Measurements from ENCODE around the gene NOVA2. TPM values are rescaled to one million over a fixed set of nuclear protein-coding genes. Genes with fewer than 3 reads are reported as not detected.

The NOVA2 gene
- total RNA-seq, 2 donors from 2014 or later: not detected

GRCh38 chr19:45994998-45995714 lies 21.5 kb upstream of the NOVA2 start, which contains the start of gene CCDC61:
TSS of gene CCDC61 (plus strand) at chr19:45995467. CDS start at chr19:46003019, 7,552 bp downstream.
- Mint-ChIP-seq H3K27me3 (peaks cover 8% of the 10 kb centered on the region), H3K4me1 (peaks cover 19% of the 10 kb centered on the region), H3K27ac (no peak within 1 kb of the TSS), H3K36me3 (ENCODE audit: low read depth) (peaks cover 5% of the 10 kb centered on the region), H3K4me3 (no peak within 1 kb of the TSS)
- DNase-seq (peak; percentile 83 to 95 (median 90)), ATAC-seq (peak; percentile 95)
- H3K9me3 ChIP-seq (ENCODE audit: control insufficient read depth, low read length, poor library complexity, severe bottlenecking): no peaks in the 10 kb centered on the region

- H3K36me3 Mint-ChIP-seq (ENCODE audit: low read depth): peaks cover 6% of the 10 kb centered on the region
- H3K27me3 Mint-ChIP-seq: peaks cover 14% of the 10 kb centered on the region
- no peak overlapping the region for H3K4me3 Mint-ChIP-seq
- H3K9me3 ChIP-seq (ENCODE audit: control insufficient read depth, low read length, poor library complexity, severe bottlenecking): no peaks in the 10 kb centered on the region
- DNase-seq (no peak), ATAC-seq (no peak)
- peaks cover 13% of the 10 kb centered on the region for H3K4me1 Mint-ChIP-seq
- no peak overlapping the region for H3K27ac Mint-ChIP-seq
Observed at GRCh38 chr19:45994456-45994997, 20.9 kb upstream of the NOVA2 start.

DNA sequence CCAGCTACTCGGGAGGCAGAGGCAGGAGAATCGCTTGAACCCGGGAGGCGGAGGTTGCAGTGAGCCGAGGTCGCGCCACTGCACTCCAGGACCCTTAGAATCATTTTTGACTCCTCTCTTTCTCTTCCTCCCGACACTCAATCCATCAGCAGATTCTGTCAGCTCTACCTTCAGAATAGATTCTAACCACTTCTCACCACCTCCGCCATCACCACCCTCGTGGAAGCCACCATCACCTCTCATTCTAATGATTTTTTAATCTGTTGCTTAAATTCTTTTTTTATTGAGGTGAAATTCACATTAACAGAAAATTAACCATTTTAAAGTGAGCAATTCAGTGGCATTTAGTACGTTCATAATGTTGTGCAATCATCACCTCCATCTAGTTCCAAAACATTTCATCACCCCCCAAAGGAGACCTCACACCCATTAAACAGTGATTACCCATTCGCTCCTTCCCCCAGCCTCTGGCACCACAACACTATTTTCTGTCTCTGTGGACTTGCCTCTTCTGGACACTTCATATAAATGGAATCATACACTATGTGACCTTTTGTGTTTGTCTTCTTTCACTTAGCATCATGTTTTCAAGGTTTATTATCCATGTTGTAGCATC lies 16.6 kb upstream of the NOVA2 start:
- ATAC-seq (no peak), DNase-seq (no peak)
- H3K9me3 ChIP-seq (ENCODE audit: control insufficient read depth, low read length, poor library complexity, severe bottlenecking): no peaks in the 10 kb centered on the region
- peaks cover 3% of the 10 kb centered on the region for H3K4me1 Mint-ChIP-seq
- no peak overlapping the region for H3K4me3 Mint-ChIP-seq
- H3K27me3 Mint-ChIP-seq: peaks cover 41% of the 10 kb centered on the region
- no peak overlapping the region for H3K27ac Mint-ChIP-seq
- H3K36me3 Mint-ChIP-seq (ENCODE audit: low read depth): peaks cover 8% of the 10 kb centered on the region

DNA sequence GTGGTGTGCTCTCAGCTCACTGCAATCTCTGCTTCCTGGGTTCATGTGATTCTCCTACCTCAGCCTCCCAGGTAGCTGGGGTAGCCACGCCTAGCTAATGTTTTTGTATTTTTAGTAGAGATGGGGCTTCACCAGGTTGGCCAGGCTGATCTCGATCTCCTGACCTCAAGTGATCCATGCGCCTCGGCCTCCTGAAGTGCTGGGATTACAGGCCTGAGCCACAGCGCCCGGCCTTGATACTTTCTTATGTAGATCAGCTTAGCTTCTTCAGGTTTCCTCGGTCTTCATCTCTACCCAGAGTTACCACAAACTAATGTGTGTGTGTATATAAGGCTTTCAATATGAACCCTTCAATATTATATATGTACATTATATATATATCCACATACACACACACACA lies 11.7 kb upstream of the NOVA2 start:
- H3K4me3 Mint-ChIP-seq: no peak overlapping the region
- DNase-seq (no peak), ATAC-seq (no peak)
- H3K4me1 Mint-ChIP-seq: peaks cover 3% of the 10 kb centered on the region
- H3K36me3 Mint-ChIP-seq (ENCODE audit: low read depth): peaks cover 6% of the 10 kb centered on the region
- no peaks in the 10 kb centered on the region for H3K9me3 ChIP-seq (ENCODE audit: control insufficient read depth, low read length, poor library complexity, severe bottlenecking)
- peaks cover 53% of the 10 kb centered on the region for H3K27me3 Mint-ChIP-seq
- H3K27ac Mint-ChIP-seq: no peak overlapping the region

DNA sequence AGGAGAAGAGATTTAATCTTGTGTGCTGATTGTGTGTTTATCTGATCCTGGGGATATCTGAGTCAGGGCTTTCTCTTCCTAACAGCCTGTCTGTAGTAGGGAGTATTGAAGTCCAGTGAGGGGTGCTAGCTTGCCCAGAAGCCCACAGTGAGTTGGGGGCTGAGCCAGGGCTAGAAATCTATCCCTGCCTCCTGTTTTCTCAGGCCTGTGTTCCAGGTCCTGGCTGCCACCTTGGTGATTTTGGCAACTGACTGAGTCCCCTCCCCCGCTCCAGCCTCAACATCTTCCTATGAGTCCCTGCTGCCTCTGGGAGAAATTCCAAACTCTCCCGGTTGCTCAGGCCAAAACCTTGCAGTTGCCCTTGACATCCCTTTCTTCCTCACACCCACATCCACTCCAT lies 7.7 kb upstream of the NOVA2 start:
- Mint-ChIP-seq H3K4me3 (no peak overlapping the region), H3K27ac (no peak overlapping the region), H3K27me3 (peaks cover 45% of the 10 kb centered on the region), H3K36me3 (ENCODE audit: low read depth) (no peaks in the 10 kb centered on the region), H3K4me1 (no peaks in the 10 kb centered on the region)
- no peaks in the 10 kb centered on the region for H3K9me3 ChIP-seq (ENCODE audit: control insufficient read depth, low read length, poor library complexity, severe bottlenecking)
- DNase-seq (no peak), ATAC-seq (no peak)

DNA sequence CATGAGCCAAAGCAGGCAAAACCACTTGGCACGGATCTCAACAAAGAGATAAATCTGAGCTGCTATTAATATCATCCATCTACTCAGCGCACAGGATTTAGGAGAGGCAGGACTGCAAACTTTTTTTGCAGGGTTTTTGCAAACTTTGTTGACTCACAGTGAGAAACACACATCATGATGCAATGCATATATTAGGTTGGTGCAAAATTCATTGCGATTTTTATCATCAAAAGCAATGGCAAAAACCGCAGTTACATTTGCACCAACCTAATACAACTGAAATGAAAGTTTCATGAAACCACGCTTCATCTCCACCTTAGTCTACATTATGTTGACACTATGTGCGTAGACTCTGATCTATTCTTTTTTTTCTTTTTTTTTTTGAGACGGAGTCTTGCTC lies 4.5 kb upstream of the NOVA2 start:
- H3K9me3 ChIP-seq (ENCODE audit: control insufficient read depth, low read length, poor library complexity, severe bottlenecking): no peaks in the 10 kb centered on the region
- ATAC-seq: no peak
- Mint-ChIP-seq H3K4me1 (peaks cover 2% of the 10 kb centered on the region), H3K27me3 (peaks cover 61% of the 10 kb centered on the region), H3K36me3 (ENCODE audit: low read depth) (peaks cover 2% of the 10 kb centered on the region), H3K27ac (no peak overlapping the region), H3K4me3 (no peak overlapping the region)
- no peak for DNase-seq

DNA sequence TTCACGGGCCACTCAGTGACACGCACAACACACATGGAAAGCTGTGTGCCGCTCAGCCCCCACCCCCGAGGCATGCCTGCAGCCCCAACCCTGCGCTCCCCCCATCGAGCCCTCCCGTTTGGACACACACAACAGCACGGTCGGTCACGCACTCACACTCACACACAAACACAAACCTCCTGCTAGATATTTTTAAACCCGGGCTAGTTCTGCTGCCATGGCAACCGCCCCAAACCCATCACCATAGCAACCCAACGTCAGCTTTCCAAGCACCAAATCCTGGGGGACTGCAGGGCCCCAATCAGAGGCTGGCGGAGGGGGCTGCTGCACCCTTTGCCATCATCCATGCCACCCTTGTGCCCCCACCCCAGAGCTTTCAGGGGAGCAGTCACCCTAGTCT lies 2.5 kb upstream of the NOVA2 start:
- no peak for DNase-seq
- H3K9me3 ChIP-seq (ENCODE audit: control insufficient read depth, low read length, poor library complexity, severe bottlenecking): no peaks in the 10 kb centered on the region
- ATAC-seq: no peak
- no peak overlapping the region for H3K4me3 Mint-ChIP-seq
- peaks cover 11% of the 10 kb centered on the region for H3K36me3 Mint-ChIP-seq (ENCODE audit: low read depth)
- H3K27me3 Mint-ChIP-seq: peaks cover 67% of the 10 kb centered on the region
- H3K27ac Mint-ChIP-seq: no peak overlapping the region
- peaks cover 14% of the 10 kb centered on the region for H3K4me1 Mint-ChIP-seq

- H3K36me3 Mint-ChIP-seq (ENCODE audit: low read depth): peaks cover 11% of the 10 kb centered on the region
Observed at GRCh38 chr19:45975306-45976070, 1.8 kb upstream of the NOVA2 start.

DNA sequence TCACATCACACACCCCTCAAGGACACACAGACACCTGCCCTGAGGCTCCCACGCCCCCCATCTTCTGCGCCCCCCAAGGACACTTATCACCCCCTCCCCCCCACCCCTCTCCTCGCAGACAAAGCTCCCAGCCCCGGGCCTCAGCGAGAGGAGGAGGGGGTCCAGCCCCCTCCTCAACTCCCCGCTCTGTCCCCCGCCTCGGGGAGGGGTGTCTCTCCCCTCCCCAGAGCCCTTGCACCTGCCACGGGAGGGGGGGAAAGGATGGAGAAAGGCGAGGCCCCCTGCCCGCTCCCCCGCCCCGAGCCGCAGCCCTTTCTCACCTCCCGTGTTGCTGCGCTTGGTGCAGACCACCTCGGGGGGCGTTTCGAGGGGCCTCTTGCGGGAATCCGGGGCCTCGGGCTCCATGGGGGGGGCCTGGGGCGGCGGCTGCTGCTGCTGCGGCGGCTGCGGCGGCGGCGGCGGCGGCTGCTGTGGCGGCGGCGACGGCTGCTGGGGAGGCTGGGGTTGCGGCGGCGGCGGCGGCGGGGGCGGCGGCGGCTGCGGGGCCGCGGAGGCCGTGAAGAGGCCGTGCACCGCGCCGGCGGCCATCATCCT lies 621 bp downstream of the NOVA2 start:
- no peak for DNase-seq
- Mint-ChIP-seq H3K27me3 (peaks cover 84% of the 10 kb centered on the region), H3K4me1 (peaks cover 17% of the 10 kb centered on the region), H3K4me3 (peak overlapping the region; percentile 80), H3K27ac (no peak overlapping the region), H3K36me3 (ENCODE audit: low read depth) (peaks cover 13% of the 10 kb centered on the region)
- H3K9me3 ChIP-seq (ENCODE audit: control insufficient read depth, low read length, poor library complexity, severe bottlenecking): no peaks in the 10 kb centered on the region
- ATAC-seq: no peak

More at GRCh38 chr19:45975306-45976070, 1.8 kb upstream of the NOVA2 start:
- Mint-ChIP-seq H3K27me3 (peaks cover 74% of the 10 kb centered on the region), H3K4me1 (peaks cover 17% of the 10 kb centered on the region), H3K4me3 (no peak overlapping the region), H3K27ac (no peak overlapping the region)
- ATAC-seq (no peak), DNase-seq (no peak)
- no peaks in the 10 kb centered on the region for H3K9me3 ChIP-seq (ENCODE audit: control insufficient read depth, low read length, poor library complexity, severe bottlenecking)

DNA sequence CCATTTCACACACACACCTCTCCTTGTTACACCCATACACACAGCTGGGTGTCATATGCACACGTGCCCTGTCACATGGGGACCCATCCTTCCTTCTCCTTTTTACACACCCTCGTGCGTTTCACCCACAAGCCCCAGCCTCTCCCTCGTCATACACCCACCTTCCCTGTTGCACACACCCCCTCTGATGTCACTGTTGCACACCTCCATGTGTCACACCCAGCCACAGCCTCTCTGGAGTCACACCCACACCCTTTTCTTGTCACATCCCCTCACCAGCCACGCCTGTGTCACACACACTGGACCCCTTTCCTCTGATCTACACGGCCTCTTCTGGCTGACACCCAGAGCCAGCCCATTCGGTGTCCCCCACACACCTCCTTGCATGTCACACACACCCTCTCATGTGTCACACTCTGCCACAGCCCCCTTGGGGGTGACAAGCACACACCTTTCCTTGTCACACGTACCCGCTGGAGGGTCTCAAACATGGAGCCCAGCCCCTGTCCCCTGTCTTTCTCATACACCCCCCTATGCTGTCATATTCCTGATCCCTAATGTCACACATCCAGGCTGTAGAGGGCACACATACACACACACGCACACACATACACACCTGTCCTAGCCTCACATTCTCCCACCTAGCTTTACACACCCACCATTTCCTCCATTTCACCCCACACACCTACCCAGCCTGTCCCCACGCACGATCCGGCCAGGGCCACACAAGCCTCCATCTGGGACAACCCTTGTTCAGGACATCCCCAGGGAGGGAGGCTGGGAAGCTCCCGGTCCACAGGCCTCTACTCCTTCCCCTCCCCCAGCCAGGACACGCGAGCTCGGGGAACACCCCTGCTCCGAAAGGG lies 1.4 kb downstream of the NOVA2 start:
- DNase-seq (no peak), ATAC-seq (peak; percentile 84)
- H3K4me3 Mint-ChIP-seq: peak overlapping the region; percentile 80
- no peaks in the 10 kb centered on the region for H3K9me3 ChIP-seq (ENCODE audit: control insufficient read depth, low read length, poor library complexity, severe bottlenecking)
- H3K36me3 Mint-ChIP-seq (ENCODE audit: low read depth): peaks cover 16% of the 10 kb centered on the region
- peak overlapping the region; percentile 51 for H3K27ac Mint-ChIP-seq
- peaks cover 17% of the 10 kb centered on the region for H3K4me1 Mint-ChIP-seq
- H3K27me3 Mint-ChIP-seq: peaks cover 84% of the 10 kb centered on the region

DNA sequence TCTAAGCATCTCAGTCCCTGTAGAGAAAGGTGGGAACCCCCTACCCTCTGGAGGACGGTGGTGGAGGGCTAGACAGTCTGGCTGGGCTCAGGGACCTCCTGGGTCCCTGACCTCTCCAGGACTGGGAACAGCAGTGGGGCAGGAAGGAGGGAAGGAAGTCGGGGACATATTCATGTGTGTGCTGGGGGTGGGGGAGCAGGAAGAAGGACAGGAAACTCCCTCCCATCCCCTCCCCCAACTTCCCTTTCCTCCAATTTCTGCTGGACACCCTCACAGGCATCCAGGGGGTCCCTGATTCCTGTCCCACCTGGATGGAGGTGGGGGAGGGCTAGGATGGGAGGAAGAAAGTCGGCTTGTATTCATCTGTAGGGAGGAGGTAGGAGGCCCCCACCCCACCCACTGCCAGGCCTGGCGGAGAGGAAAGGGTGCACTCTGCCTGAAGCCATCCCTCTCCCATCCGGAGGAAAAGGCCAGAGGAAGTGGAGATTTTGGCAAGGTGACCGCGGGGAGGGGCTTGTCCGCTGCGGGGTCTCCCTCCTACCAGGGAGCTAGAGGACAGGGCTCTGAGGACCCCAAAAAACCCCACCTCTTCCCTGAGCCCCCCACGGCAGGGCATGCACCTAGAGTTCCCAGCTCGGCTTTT lies 2.3 kb downstream of the NOVA2 start:
- H3K9me3 ChIP-seq (ENCODE audit: control insufficient read depth, low read length, poor library complexity, severe bottlenecking): no peaks in the 10 kb centered on the region
- peaks cover 82% of the 10 kb centered on the region for H3K27me3 Mint-ChIP-seq
- ATAC-seq: no peak
- H3K4me3 Mint-ChIP-seq: peak overlapping the region; percentile 80
- peaks cover 17% of the 10 kb centered on the region for H3K4me1 Mint-ChIP-seq
- H3K27ac Mint-ChIP-seq: peak overlapping the region; percentile 19
- DNase-seq: no peak
- peaks cover 16% of the 10 kb centered on the region for H3K36me3 Mint-ChIP-seq (ENCODE audit: low read depth)

- peaks cover 17% of the 10 kb centered on the region for H3K36me3 Mint-ChIP-seq (ENCODE audit: low read depth)
- ATAC-seq: no peak
- no peak overlapping the region for H3K4me3 Mint-ChIP-seq
- no peaks in the 10 kb centered on the region for H3K9me3 ChIP-seq (ENCODE audit: control insufficient read depth, low read length, poor library complexity, severe bottlenecking)
- DNase-seq: no peak
- peaks cover 80% of the 10 kb centered on the region for H3K27me3 Mint-ChIP-seq
- H3K27ac Mint-ChIP-seq: no peak overlapping the region
- peaks cover 16% of the 10 kb centered on the region for H3K4me1 Mint-ChIP-seq
Observed at GRCh38 chr19:45969676-45970075, 4.0 kb downstream of the NOVA2 start.
